GM23248 (cell line): ENCODE results near the gene ALDH1A2. TPM values are rescaled to one million over a fixed set of nuclear protein-coding genes. Genes with fewer than 3 reads are reported as not detected.

Source experiments
- DNase-seq: peaks from one replicate; pipeline ENCODE4 v3.0.0-alpha.2; 2015
- H2AFZ ChIP-seq: fragments of 200-600 bp; sonication (generic); 2 replicates; pipeline ENCODE4 v1.6.1; 2016; ENCODE audit warnings: antibody characterized with exemption
- H3F3A ChIP-seq: fragments of 200-600 bp; sonication (generic); 2 replicates; pipeline ENCODE4 v1.6.1; 2016; ENCODE audit warnings: mild to moderate bottlenecking, antibody characterized with exemption, mixed run types; ENCODE audit not compliant: insufficient read depth
- H3K27ac ChIP-seq: fragments of 200-600 bp; sonication (generic); 2 replicates; pipeline ENCODE4 v1.5.1; 2016; ENCODE audit warnings: mild to moderate bottlenecking
- H3K27me3 ChIP-seq: fragments of 200-600 bp; sonication (generic); replicated peaks from 2 replicates; pipeline ENCODE4 v1.6.1; 2016; ENCODE audit warnings: mild to moderate bottlenecking; ENCODE audit not compliant: insufficient read depth
- H3K36me3 ChIP-seq: fragments of 200-600 bp; sonication (generic); 2 replicates; pipeline ENCODE4 v1.6.1; 2016; ENCODE audit warnings: low read depth, mild to moderate bottlenecking
- H3K4me1 ChIP-seq: fragments of 200-600 bp; sonication (generic); 2 replicates; pipeline ENCODE4 v1.6.1; 2016; ENCODE audit warnings: mild to moderate bottlenecking; ENCODE audit not compliant: insufficient read depth
- H3K4me2 ChIP-seq: fragments of 200-600 bp; sonication (generic); one replicate; pipeline ENCODE4 v1.6.1; 2016; ENCODE audit warnings: mild to moderate bottlenecking; ENCODE audit not compliant: unreplicated experiment
- H3K4me3 ChIP-seq: fragments of 200-600 bp; sonication (generic); 2 replicates; pipeline ENCODE4 v1.5.1; 2016; ENCODE audit warnings: mild to moderate bottlenecking
- H3K79me2 ChIP-seq: fragments of 200-600 bp; sonication (generic); 2 replicates; pipeline ENCODE4 v1.6.1; 2016; ENCODE audit warnings: mild to moderate bottlenecking; ENCODE audit not compliant: insufficient read depth
- H3K9ac ChIP-seq: fragments of 200-600 bp; sonication (generic); 2 replicates; pipeline ENCODE4 v1.6.1; 2016; ENCODE audit warnings: mild to moderate bottlenecking
- H3K9me2 ChIP-seq: fragments of 200-600 bp; sonication (generic); 2 replicates; pipeline ENCODE4 v1.6.1; 2016; ENCODE audit warnings: mixed run types, mild to moderate bottlenecking, moderate library complexity; ENCODE audit not compliant: insufficient read depth
- H3K9me3 ChIP-seq: fragments of 200-600 bp; sonication (generic); one replicate; pipeline ENCODE4 v1.6.1; 2017; ENCODE audit warnings: low read depth
- H4K20me1 ChIP-seq: fragments of 200-600 bp; sonication (generic); 2 replicates; pipeline ENCODE4 v1.6.0; 2016; ENCODE audit not compliant: insufficient read depth
- EZH2 ChIP-seq: fragments of 200-600 bp; sonication (generic); IDR thresholded peaks from 2 replicates; pipeline ENCODE4 v1.6.1; 2018; ENCODE audit warnings: antibody characterized with exemption, mild to moderate bottlenecking; ENCODE audit not compliant: insufficient read depth, poor library complexity, severe bottlenecking
- EZH2phosphoT487 ChIP-seq: fragments of 200-600 bp; sonication (generic); IDR thresholded peaks from 2 replicates; pipeline ENCODE4 v1.6.1; 2018; ENCODE audit warnings: antibody characterized with exemption, moderate library complexity, mild to moderate bottlenecking, low read depth; ENCODE audit not compliant: insufficient read depth
- WGBS, 2 experiments: methylation state at CpG; one replicate each; pipeline ENCODE4 v1.1.6; 2015 to 2017; ENCODE audit warnings: low lambda C conversion rate in 2 of 2, low coverage in 1 of 2; ENCODE audit errors: missing lambda C conversion rate in 2 of 2; 5-methylcytosine and 5-hydroxymethylcytosine counted together
- in situ Hi-C: fragments of 300-500 bp; cut with MboI; formaldehyde crosslinking; loops from 2 replicates; pipeline ENCODE4 v1.15.0; 2020
- polyA plus RNA-seq: library from polyadenylated mRNA; unstranded; fragments of >200 nt; fragmentation: Nextera tagmentation; extraction: Ambion mirVana; gene quantifications from 2 replicates; pipeline ENCODE4 v1.2.1, GENCODE V29; 2016
- total RNA-seq: library from RNA; depleted of rRNA; stranded (reverse); fragments of >200 nt; shearing (Covaris generic); gene quantifications from 2 replicates; pipeline ENCODE4 v1.2.3, GENCODE V29; 2014

The ALDH1A2 gene
- total and polyA plus RNA-seq, 2 experiments from 2014 or later, result 0.11 to 0.68 TPM

DNA sequence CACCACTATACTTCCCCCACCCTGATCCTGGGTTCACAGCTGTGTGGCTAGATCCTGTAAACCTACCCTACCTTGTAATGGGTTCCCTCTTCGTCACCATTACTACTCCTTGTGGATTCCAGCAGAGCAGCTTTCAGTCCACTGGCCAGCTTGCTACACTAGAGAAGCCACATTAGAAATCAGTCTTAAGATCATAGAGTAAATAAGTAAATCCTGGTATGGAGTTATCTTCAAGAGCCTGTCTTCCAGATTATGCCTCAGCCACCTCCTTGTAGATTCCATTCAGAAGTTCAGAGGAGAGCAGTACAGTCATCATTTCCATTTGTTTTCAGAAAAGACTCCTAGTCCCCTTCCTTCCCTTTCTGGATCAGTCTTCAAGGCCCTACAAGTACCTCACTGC, 123.7 kb downstream of the ALDH1A2 start:
- 32 to 44% methylated on average over 1 of the region's 1 CpG for WGBS, 2 experiments
- Histone ChIP-seq H3K27ac (no peak overlapping the region), H3K4me2 (no peak overlapping the region), H3K4me3 (no peak overlapping the region), H3K9me3 (no peaks in the 10 kb centered on the region), H3K27me3 (peaks cover 38% of the 10 kb centered on the region), H3K9me2 (no peaks in the 10 kb centered on the region), H3K36me3 (no peaks in the 10 kb centered on the region), H3K9ac (no peak overlapping the region), H3F3A (no peaks in the 10 kb centered on the region), H4K20me1 (no peaks in the 10 kb centered on the region), H3K79me2 (no peaks in the 10 kb centered on the region), H3K4me1 (no peaks in the 10 kb centered on the region), H2AFZ (no peak overlapping the region)
- no peak for TF ChIP-seq EZH2
- no peak for TF ChIP-seq EZH2phosphoT487
- in situ Hi-C loops, result no loop called here
- no peak for DNase-seq

GRCh38 chr15:57932348-57932747, 133.2 kb downstream of the ALDH1A2 start:
- DNase-seq, result no peak
- no peaks in the 10 kb centered on the region for H3K4me1 ChIP-seq
- no peaks in the 10 kb centered on the region for H3K36me3 ChIP-seq
- H3K4me2 ChIP-seq, result no peak overlapping the region
- no peaks in the 10 kb centered on the region for H3K9me3 ChIP-seq
- no peak for TF ChIP-seq EZH2phosphoT487
- no peak for TF ChIP-seq EZH2
- H3K9me2 ChIP-seq, result no peaks in the 10 kb centered on the region
- no peaks in the 10 kb centered on the region for H3F3A ChIP-seq
- H3K27me3 ChIP-seq, result peaks cover 12% of the 10 kb centered on the region
- no peak overlapping the region for H3K4me3 ChIP-seq
- in situ Hi-C loops, result no loop called here
- H4K20me1 ChIP-seq, result no peaks in the 10 kb centered on the region
- no peaks in the 10 kb centered on the region for H3K79me2 ChIP-seq
- no peak overlapping the region for H2AFZ ChIP-seq
- H3K9ac ChIP-seq, result no peak overlapping the region
- WGBS, 2 experiments, result 40 to 55% methylated on average over 2 of the region's 2 CpGs
- H3K27ac ChIP-seq, result no peak overlapping the region

DNA sequence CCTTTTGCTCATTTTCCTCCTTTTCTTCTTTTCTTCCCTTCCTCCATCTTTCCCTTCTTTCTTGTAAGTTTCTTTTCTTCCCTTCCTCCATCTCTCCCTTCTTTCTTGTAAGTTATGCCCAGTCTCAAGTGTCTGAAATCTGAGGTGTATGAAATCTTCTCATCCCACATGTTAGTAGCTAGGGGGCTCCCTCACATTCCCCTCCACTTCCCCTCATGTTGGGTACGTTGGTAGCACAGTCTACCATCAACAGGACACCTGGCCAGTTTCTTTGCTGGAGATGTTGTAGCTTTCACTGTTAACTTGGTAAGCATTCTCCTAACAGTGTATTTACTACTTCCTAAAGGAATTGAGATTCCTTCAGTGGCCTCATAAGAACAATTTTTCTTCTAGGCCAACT, 133.9 kb downstream of the ALDH1A2 start:
- Histone ChIP-seq H4K20me1 (no peaks in the 10 kb centered on the region), H3K36me3 (no peaks in the 10 kb centered on the region), H3K27ac (no peak overlapping the region), H2AFZ (no peak overlapping the region), H3K4me1 (no peaks in the 10 kb centered on the region), H3K9me3 (no peaks in the 10 kb centered on the region), H3K9me2 (no peaks in the 10 kb centered on the region), H3F3A (no peaks in the 10 kb centered on the region), H3K9ac (no peak overlapping the region), H3K79me2 (no peaks in the 10 kb centered on the region), H3K4me2 (no peak overlapping the region), H3K4me3 (no peak overlapping the region), H3K27me3 (peaks cover 11% of the 10 kb centered on the region)
- in situ Hi-C loops, result no loop called here
- no peak for DNase-seq
- TF ChIP-seq EZH2phosphoT487 (no peak), EZH2 (no peak)
- WGBS, 2 experiments, result 0 to 3% methylated on average over 1 of the region's 1 CpG

DNA sequence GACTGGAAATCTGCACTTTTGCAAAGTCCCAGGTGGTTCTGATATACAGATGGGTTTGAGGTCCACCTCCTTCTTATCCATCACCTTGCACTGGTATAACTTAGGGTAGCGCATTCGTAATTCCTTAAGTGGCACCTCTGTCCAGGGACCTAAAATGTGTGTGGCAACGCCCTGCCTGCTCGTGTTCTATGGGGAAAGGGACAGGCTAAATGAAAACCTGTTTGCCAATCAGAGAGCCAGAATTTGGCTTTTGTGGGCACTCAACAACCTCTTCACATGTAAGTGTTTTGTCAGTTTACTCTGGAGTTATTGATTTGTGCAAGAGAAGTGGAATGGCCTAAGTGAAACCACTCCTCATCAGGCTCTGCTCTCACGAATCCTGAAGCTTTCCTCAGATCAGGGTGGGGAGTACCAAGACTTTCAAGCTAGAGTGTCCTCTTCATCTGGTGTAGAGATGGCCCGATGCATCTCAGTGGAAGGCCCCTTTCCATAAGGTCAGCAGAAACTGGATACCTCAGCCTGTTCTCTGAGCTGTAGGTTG, 138.3 kb downstream of the ALDH1A2 start:
- H2AFZ ChIP-seq, result no peak overlapping the region
- no peaks in the 10 kb centered on the region for H3K9me2 ChIP-seq
- WGBS, 2 experiments, result 58 to 66% methylated on average over 6 of the region's 6 CpGs
- no peak for DNase-seq
- H3K4me3 ChIP-seq, result no peak overlapping the region
- TF ChIP-seq EZH2 (no peak), EZH2phosphoT487 (no peak)
- H3K4me1 ChIP-seq, result no peaks in the 10 kb centered on the region
- no peak overlapping the region for H3K4me2 ChIP-seq
- no peaks in the 10 kb centered on the region for H3K9me3 ChIP-seq
- H3K36me3 ChIP-seq, result no peaks in the 10 kb centered on the region
- in situ Hi-C loops, result no loop called here
- no peak overlapping the region for H3K9ac ChIP-seq
- H3K79me2 ChIP-seq, result no peaks in the 10 kb centered on the region
- no peaks in the 10 kb centered on the region for H4K20me1 ChIP-seq
- no peaks in the 10 kb centered on the region; the same call in 1 of the 2 replicates for H3K27me3 ChIP-seq
- no peak overlapping the region for H3K27ac ChIP-seq
- no peaks in the 10 kb centered on the region for H3F3A ChIP-seq

- no peaks in the 10 kb centered on the region for H3F3A ChIP-seq
- no peak overlapping the region for H3K4me3 ChIP-seq
- TF ChIP-seq EZH2phosphoT487 (no peak), EZH2 (no peak)
- no peaks in the 10 kb centered on the region for H3K4me1 ChIP-seq
- no peak overlapping the region for H2AFZ ChIP-seq
- H3K36me3 ChIP-seq, result no peaks in the 10 kb centered on the region
- no peak overlapping the region for H3K9ac ChIP-seq
- WGBS, 2 experiments, result 58 to 61% methylated on average over 3 of the region's 3 CpGs
- no peak for DNase-seq
- H3K9me3 ChIP-seq, result no peaks in the 10 kb centered on the region
- no peaks in the 10 kb centered on the region for H4K20me1 ChIP-seq
- in situ Hi-C loops, result no loop called here
- H3K27me3 ChIP-seq, result no peaks in the 10 kb centered on the region; the same call in 1 of the 2 replicates
- no peaks in the 10 kb centered on the region for H3K79me2 ChIP-seq
- H3K27ac ChIP-seq, result no peak overlapping the region
- no peak overlapping the region for H3K4me2 ChIP-seq
- no peaks in the 10 kb centered on the region for H3K9me2 ChIP-seq
Observed at GRCh38 chr15:57925650-57926049, 139.9 kb downstream of the ALDH1A2 start.
